K562 (cell line): ENCODE data around the gene SUPT5H. TPM values are rescaled to one million over a fixed set of nuclear protein-coding genes. Genes with fewer than 3 reads are reported as not detected.
A peak's percentile ranks its signal among the peaks of the same experiment; 100 is the strongest.

Experiments used
- CBX1 ChIP-seq: sonication (generic); IDR thresholded peaks from 2 replicates; pipeline ENCODE4 v1.6.1; 2016; ENCODE audit warnings: antibody characterized with exemption, low read depth, mild to moderate bottlenecking
- KDM4B ChIP-seq, 2 experiments: fragments of 450-650 bp in 1 of 2; sonication (generic) in 1 of 2; IDR thresholded peaks; 2 replicates each; pipeline ENCODE4 v1.6.1; 2016 to 2017; ENCODE audit warnings: borderline replicate concordance in 2 of 2, antibody characterized with exemption in 1 of 2, low read depth in 1 of 2, mild to moderate bottlenecking in 1 of 2
- SAFB ChIP-seq: fragments of 200-400 bp; formaldehyde crosslinking; IDR thresholded peaks from 2 replicates; pipeline ENCODE4 v1.6.1; 2017; ENCODE audit warnings: low read depth, low read length, borderline replicate concordance
- THRA ChIP-seq: fragments of 450-650 bp; IDR thresholded peaks from 2 replicates; pipeline ENCODE4 v1.6.1; 2017; ENCODE audit warnings: mild to moderate bottlenecking, moderate library complexity
- ZNF282 ChIP-seq: sonication (generic); formaldehyde crosslinking; IDR thresholded peaks from 2 replicates; pipeline ENCODE4 v1.8.1; 2023; ENCODE audit warnings: missing genetic modification reagents
- ZNF3 ChIP-seq: fragments of 250-450 bp; sonication (Bioruptor Pico); IDR thresholded peaks from 2 replicates; pipeline ENCODE4 v1.5.0; 2021; ENCODE audit warnings: mild to moderate bottlenecking, moderate library complexity
- ZNF511 ChIP-seq: sonication (generic); formaldehyde crosslinking; IDR thresholded peaks from 2 replicates; pipeline ENCODE4 v1.8.0; 2022; ENCODE audit warnings: mild to moderate bottlenecking, missing genetic modification reagents
- polyA plus RNA-seq, 8 experiments: library from polyadenylated mRNA; depleted of rRNA in 4 of 8; stranded (reverse) in 5 of 8; unstranded in 3 of 8; fragments of >200 nt; fragmentation: Nextera tagmentation in 2 of 8; fragmentation: Illumina TruSeq in 1 of 8; extraction: Ambion mirVana in 2 of 8; extraction: Trizol in 1 of 8; gene quantifications; 2 replicates each; pipeline versions ENCODE4 v1.2.1 to v1.2.3, GENCODE V29; 2011 to 2014; ENCODE audit warnings: inconsistent platforms in 1 of 8, missing spikeins in 1 of 8
- total RNA-seq, 7 experiments: library from RNA; depleted of rRNA in 6 of 7; stranded (reverse); fragments of >200 nt in 6 of 7; fragmentation: Illumina TruSeq in 2 of 7; extraction: Trizol in 2 of 7; gene quantifications; 2 replicates each; pipeline versions ENCODE4 v1.2.1 to v1.2.3, GENCODE V29; 2011 to 2021; ENCODE audit warnings: low replicate concordance in 1 of 7

SUPT5H gene
- total and polyA plus RNA-seq, 9 of the 15 experiments (the other 6 are each of a cell fraction or from before 2014, with no cell fraction given) = 13.3 to 85.9 (median 35.9) TPM

DNA sequence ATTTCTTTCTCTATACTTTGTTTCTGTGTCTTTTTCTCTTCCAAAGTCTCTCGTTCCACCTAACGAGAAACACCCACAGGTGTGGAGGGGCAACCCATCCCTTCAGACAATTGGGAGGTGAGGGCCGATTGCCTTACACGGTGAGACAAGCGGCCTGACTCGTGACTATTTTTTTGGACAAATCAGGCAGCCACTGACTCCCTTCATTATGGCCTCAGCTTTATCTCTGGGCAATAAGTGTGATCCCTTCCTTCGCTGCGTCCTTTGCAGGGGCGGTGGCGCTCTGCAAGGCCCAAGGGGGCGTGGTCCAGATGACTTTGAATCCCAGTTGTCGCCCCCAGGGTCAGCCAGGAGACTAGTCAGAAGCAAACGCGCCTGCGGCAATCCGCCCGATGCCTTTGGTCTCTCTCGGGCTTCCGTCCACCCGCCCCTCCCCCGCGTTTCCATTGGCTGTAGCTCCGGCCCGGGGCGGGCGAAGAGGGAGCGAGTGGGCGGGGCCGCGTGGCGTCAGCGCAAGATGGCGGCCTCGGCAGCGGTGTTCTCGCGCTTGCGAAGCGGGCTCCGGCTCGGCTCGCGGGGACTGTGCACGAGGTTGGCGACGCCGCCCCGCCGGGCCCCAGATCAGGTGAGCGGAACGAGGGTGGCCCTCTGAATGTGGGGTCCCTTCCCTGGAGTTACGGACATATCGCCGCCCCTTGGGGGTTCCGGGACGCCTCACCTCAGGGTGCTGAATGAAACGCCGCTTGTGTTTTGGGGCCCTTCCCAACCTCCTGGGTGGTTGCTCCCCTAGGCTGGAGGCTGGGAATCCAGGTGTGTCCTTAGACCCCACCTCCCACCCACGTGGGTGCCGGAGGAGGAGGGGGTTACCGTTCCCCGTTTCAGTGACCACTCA, 35.2 kb downstream of the SUPT5H start, which contains the start of gene TIMM50 (continued):
- TF ChIP-seq THRA (no peak), ZNF511 (CRISPR knock-in tag) (no peak), ZNF282 (CRISPR knock-in tag) (no peak), CBX1 (peak; percentile 48; the same call in 1 of the 2 replicates), SAFB (no peak), KDM4B (IDR thresholded peaks at IDR 0.05; ENCODE audit: borderline replicate concordance in 2 of 2, low read depth in 1 of 2) (0 out of 4 replicates have a peak, but pooled peaks of 1 of the 2 experiments have one; percentile 77), ZNF3 (CRISPR knock-in tag) (no peak)
